T-helper 17 cell (primary cell): Measurements from ENCODE around the gene DENND6B. TPM values are rescaled to one million over a fixed set of nuclear protein-coding genes. Genes with fewer than 3 reads are reported as not detected.
A peak's percentile ranks its signal among the peaks of the same experiment; 100 is the strongest.

Experiments used
- ATAC-seq: fragments of 150-1000 bp; cut with Tn5 transposase; 2 replicates; pipeline ENCODE4 v1.10.0; 2021; ENCODE audit warnings: mild to moderate bottlenecking, moderate library complexity
- DNase-seq, 3 donors: peaks; one replicate each; pipeline versions ENCODE4 v3.0.0 to v3.0.0-alpha.2; 2020 to 2021
- H3K9me3 ChIP-seq: one replicate; pipeline ENCODE4 v1.7.0; 2013; ENCODE audit warnings: low read length, mild to moderate bottlenecking; ENCODE audit not compliant: control insufficient read depth, poor library complexity, severe bottlenecking
- H3K27ac Mint-ChIP-seq: one replicate; pipeline ENCODE4 v1.8.0; 2022; ENCODE audit warnings: mild to moderate bottlenecking, moderate library complexity, mixed read lengths
- H3K27me3 Mint-ChIP-seq: one replicate; pipeline ENCODE4 v1.8.0; 2022; ENCODE audit warnings: mixed read lengths
- H3K36me3 Mint-ChIP-seq: one replicate; pipeline ENCODE4 v1.8.0; 2022; ENCODE audit warnings: low read depth, mixed read lengths
- H3K4me1 Mint-ChIP-seq: one replicate; pipeline ENCODE4 v1.8.0; 2022; ENCODE audit warnings: mild to moderate bottlenecking, mixed read lengths
- H3K4me3 Mint-ChIP-seq: one replicate; pipeline ENCODE4 v1.8.0; 2022; ENCODE audit warnings: mild to moderate bottlenecking, moderate library complexity, mixed read lengths
- total RNA-seq, 4 donors: library from RNA in 2 of 4; stranded (reverse) in 2 of 4; gene quantifications; one replicate each; pipeline ENCODE4 v1.2.3 and lab custom pipeline; 2022 to 2026

DENND6B gene
- total RNA-seq, 2 donors from 2014 or later, result 1.8 to 2.2 TPM

- H3K27ac Mint-ChIP-seq, result no peak overlapping the region
- no peaks in the 10 kb centered on the region for H3K36me3 Mint-ChIP-seq
- ATAC-seq (no peak), DNase-seq (no peak)
- H3K27me3 Mint-ChIP-seq, result peaks cover 26% of the 10 kb centered on the region
- no peaks in the 10 kb centered on the region for H3K9me3 ChIP-seq
- H3K4me3 Mint-ChIP-seq, result no peak overlapping the region
- peaks cover 6% of the 10 kb centered on the region for H3K4me1 Mint-ChIP-seq
Observed at GRCh38 chr22:50301581-50301991, 25.2 kb downstream of the DENND6B start.

GRCh38 chr22:50300620-50301257 is 26.1 kb downstream of the DENND6B start:
- peaks cover 20% of the 10 kb centered on the region for H3K27me3 Mint-ChIP-seq
- H3K4me3 Mint-ChIP-seq, result peak overlapping the region; percentile 49
- no peaks in the 10 kb centered on the region for H3K4me1 Mint-ChIP-seq

DNA sequence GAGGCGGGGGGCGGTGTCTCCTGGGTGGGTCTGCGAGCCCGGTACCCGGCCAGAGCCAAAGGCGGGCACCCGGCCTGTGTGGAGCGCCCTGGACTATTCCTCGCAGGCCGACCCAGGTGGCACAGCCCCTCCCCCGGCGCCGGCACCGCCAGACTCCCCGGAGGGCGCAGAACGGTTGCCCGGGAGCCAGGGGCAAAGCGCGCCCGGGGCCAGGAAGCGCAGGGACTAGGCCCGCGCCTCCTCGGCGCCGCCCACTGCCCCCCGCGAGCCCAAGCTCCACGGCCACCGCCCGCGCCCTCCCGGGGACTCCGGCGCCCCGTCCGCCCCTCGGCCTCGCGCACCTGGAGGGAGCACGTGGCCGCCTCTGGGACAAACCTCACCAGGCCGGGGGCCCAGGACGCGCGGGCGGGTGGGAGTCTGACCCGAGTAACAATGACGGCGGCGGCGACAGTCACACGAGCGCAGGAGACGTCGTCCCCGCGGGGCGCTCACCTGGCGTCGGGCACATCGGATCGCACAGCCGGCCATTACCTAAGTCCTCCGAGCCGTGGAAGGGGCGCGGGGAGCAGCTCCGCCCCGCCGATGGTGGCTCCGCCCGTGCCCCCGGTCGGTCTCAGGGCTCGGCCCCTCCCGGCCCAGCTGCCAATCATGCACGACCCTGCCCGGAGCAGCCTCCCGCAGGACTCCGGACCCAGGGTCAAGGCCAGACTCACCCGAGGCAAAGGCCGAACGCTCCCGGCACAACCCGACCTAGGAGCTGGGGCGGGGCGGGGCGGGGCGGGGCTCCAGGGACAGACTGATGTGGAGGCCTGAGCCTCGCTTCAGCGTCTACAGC is 26.8 kb downstream of the DENND6B start:
- Mint-ChIP-seq H3K27ac (no peak overlapping the region), H3K27me3 (peaks cover 24% of the 10 kb centered on the region), H3K4me3 (no peak overlapping the region), H3K36me3 (no peaks in the 10 kb centered on the region), H3K4me1 (no peaks in the 10 kb centered on the region)
- DNase-seq (no peak), ATAC-seq (no peak)
- no peaks in the 10 kb centered on the region for H3K9me3 ChIP-seq

More at GRCh38 chr22:50300620-50301257, 26.1 kb downstream of the DENND6B start:
- Mint-ChIP-seq H3K36me3 (no peaks in the 10 kb centered on the region), H3K27ac (no peak overlapping the region)
- no peak for DNase-seq
- no peak for ATAC-seq
- H3K9me3 ChIP-seq, result no peaks in the 10 kb centered on the region

- H3K9me3 ChIP-seq, result no peaks in the 10 kb centered on the region
- DNase-seq, result no peak
- Mint-ChIP-seq H3K36me3 (no peaks in the 10 kb centered on the region), H3K4me1 (no peaks in the 10 kb centered on the region), H3K4me3 (peak overlapping the region; percentile 68), H3K27ac (no peak overlapping the region), H3K27me3 (peaks cover 21% of the 10 kb centered on the region)
- ATAC-seq, result peak; percentile 25
Observed at GRCh38 chr22:50298937-50299784, 27.7 kb downstream of the DENND6B start.

- DNase-seq (no peak), ATAC-seq (no peak)
- H3K9me3 ChIP-seq, result no peaks in the 10 kb centered on the region
- Mint-ChIP-seq H3K27ac (no peak overlapping the region), H3K4me1 (no peaks in the 10 kb centered on the region), H3K4me3 (no peak overlapping the region), H3K27me3 (peaks cover 19% of the 10 kb centered on the region), H3K36me3 (no peaks in the 10 kb centered on the region)
Observed at GRCh38 chr22:50298266-50298637, 28.6 kb downstream of the DENND6B start.

DNA sequence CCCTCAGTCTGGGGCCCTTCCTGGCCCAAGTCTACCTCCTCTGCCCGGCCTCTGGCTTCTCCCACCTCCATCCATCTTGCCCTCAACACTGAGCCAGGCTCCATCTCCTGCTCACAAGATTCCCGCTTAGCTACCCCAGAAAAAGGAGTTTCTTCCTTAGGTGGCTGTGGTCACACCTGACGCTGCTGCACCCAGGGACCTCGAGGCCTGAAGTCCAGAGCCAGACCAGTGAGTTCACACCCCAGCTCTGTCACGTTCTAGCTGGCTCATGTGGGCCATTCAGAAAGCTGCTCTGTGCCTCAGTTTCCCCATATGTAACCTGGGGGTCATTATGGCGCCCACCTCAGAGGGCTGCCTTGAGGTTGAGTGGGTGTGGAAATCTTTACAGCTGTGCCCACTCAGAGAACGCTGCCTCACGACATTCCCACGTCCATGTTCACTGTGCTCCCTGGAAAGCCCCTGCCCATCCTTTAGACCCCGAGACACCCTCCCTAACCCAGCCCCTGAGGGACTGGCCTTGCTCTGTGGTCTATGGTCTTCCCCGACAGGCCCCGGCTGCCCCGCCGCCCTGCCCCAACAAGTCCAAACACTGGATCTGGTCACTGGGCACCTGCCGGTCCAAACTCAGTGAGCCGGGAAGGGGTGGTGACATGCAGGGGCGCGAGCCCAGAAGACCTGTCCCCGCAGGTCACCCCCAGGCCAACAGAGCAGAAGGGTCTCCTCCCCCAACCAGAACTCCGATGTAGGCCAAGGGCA is 29.1 kb downstream of the DENND6B start:
- H3K4me1 Mint-ChIP-seq, result peaks cover 1% of the 10 kb centered on the region
- no peak for ATAC-seq
- H3K27me3 Mint-ChIP-seq, result peaks cover 23% of the 10 kb centered on the region
- no peak for DNase-seq
- H3K27ac Mint-ChIP-seq, result no peak overlapping the region
- no peak overlapping the region for H3K4me3 Mint-ChIP-seq
- peaks cover under 1% of the 10 kb centered on the region for H3K36me3 Mint-ChIP-seq
- H3K9me3 ChIP-seq, result no peaks in the 10 kb centered on the region

GRCh38 chr22:50296658-50297490 is 29.9 kb downstream of the DENND6B start:
- no peak for DNase-seq
- H3K4me1 Mint-ChIP-seq, result peaks cover 4% of the 10 kb centered on the region
- peaks cover 31% of the 10 kb centered on the region for H3K27me3 Mint-ChIP-seq
- no peaks in the 10 kb centered on the region for H3K9me3 ChIP-seq
- peaks cover 2% of the 10 kb centered on the region for H3K36me3 Mint-ChIP-seq
- no peak overlapping the region for H3K27ac Mint-ChIP-seq
- no peak overlapping the region for H3K4me3 Mint-ChIP-seq
- ATAC-seq, result no peak

DNA sequence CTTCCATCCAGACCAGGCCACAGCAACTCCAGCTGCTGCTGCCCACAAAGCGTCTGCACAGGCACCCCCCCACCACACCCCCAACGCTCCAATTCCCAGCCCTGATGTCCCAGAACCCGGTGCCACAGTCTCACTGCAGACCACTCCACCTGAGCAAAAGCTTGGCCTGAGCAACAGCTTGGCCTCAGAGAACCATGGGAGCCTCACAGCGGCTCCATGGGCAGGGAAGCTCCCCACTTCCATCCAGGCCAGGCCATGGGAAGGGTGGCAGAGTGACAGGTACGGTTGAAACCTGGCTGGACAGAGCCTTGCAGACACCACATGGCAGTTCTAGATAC is 32.5 kb downstream of the DENND6B start:
- Mint-ChIP-seq H3K4me1 (peaks cover 4% of the 10 kb centered on the region), H3K27me3 (peaks cover 40% of the 10 kb centered on the region), H3K4me3 (no peak overlapping the region), H3K36me3 (peaks cover 2% of the 10 kb centered on the region), H3K27ac (no peak overlapping the region)
- DNase-seq (no peak), ATAC-seq (no peak)
- H3K9me3 ChIP-seq, result no peaks in the 10 kb centered on the region

DNA sequence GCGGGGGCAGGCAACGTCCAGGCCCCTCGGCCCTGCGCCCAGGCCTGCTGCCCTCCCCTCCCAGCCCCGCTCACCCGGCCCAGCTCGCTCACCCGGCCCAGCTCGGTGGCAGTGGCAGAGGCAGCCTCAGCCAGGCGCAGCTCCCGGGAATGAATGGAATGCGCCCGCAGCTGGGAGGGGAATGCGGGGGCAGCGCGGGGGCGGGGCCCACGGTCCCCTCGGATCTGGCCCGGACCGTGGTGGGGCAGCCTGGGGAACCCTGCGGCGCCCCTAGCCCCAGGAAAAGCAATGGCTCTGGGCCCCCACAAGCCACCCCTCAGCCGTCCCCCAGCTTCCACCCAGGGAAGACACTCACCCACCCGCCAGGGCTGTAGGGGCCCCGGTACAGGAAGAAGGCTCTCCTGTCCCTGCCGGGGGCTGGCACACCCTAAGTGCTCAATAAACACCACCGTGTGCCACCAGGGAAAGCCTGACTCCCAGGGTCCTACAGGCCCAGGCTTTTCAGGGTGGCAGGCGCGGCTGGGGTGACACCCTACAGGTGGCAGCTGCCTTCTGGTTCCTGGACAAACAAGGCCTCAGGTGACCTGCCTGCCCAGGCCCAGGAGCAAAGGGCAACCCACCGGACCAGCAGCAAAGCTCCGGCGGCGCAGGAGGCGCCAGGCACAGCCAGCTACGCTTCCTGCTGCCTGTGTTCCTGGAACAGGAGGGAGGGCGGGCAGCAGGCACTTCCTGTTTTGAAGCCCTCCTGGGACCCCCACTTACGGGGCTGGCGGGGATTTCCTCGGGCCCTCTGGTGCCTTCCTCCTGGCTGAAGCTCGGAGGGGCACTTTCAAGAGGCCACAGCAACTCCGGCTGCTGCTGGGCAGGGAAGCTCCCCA is 33.1 kb downstream of the DENND6B start:
- Mint-ChIP-seq H3K27me3 (peaks cover 39% of the 10 kb centered on the region), H3K27ac (no peak overlapping the region), H3K4me1 (peaks cover 4% of the 10 kb centered on the region), H3K4me3 (no peak overlapping the region), H3K36me3 (peaks cover 2% of the 10 kb centered on the region)
- no peak for DNase-seq
- no peak for ATAC-seq
- H3K9me3 ChIP-seq, result no peaks in the 10 kb centered on the region

DNA sequence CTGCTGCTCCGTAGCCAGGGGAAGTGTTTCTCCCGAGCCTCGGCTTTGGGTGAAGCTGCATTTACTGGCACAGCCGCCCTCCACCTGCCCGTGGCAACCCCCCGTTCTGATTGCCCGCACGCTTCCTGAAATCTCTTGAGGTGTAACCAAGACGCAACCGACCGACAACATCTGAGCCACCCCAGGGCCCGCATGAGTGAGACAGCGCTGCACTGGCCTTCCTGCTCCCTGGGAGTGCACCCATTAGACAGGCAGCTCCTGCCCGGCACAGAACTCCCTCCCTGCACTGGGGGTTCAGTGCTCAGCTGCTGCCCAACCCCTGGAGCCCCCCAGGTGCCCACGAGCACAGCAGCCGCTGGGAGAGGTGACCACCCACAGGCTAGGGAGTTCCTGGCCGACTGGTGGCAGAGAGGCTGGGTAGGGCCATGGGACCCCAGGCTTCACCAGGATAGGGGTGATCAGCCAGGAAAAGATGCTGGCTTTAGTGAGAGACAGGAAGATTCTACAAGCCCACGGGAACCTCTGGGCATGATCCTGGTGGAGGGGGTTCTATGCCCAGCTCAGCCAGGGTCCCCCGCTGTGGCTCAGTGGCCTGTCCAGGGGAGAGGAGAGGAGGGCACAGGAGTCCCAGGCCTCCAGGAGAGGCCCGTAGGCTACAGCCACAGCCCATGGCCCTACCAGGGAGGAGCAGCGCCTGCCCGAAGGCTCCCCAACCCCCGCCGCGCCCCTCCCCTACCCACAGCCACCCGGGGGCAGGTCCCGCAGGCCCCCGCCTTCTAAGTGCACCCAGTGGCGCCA is 34.0 kb downstream of the DENND6B start:
- DNase-seq (no peak), ATAC-seq (peak; percentile 56)
- Mint-ChIP-seq H3K36me3 (peaks cover 2% of the 10 kb centered on the region), H3K27me3 (peaks cover 31% of the 10 kb centered on the region), H3K27ac (no peak overlapping the region), H3K4me3 (peak overlapping the region; percentile 56), H3K4me1 (peaks cover 4% of the 10 kb centered on the region)
- no peaks in the 10 kb centered on the region for H3K9me3 ChIP-seq
